Right lobe of liver (tissue), 6 donors: ENCODE results near the gene COMMD1. TPM values are rescaled to one million over a fixed set of nuclear protein-coding genes. Genes with fewer than 3 reads are reported as not detected.

Experiments
- ATAC-seq, 4 donors: fragments of 200-7000 bp; cut with Tn5 transposase; one replicate each; pipeline ENCODE4 v1.9.1; 2020; ENCODE audit warnings: mild to moderate bottlenecking in 4 of 4, moderate library complexity in 4 of 4
- DNase-seq, 3 donors: peaks; one replicate each; pipeline ENCODE4 v3.0.0-alpha.2; 2020
- H3K27ac ChIP-seq, 3 donors: fragments of 200-600 bp; one replicate each; pipeline ENCODE4 v1.8.0; 2022
- H3K27me3 ChIP-seq, 2 donors: fragments of 200-600 bp; one replicate each; pipeline ENCODE4 v1.8.0; 2022
- H3K36me3 ChIP-seq, 4 donors: fragments of 200-600 bp; sonication (generic) in 1 of 4; one replicate each; pipeline versions ENCODE4 v1.5.1 to v1.8.0; 2017 to 2022; ENCODE audit warnings: control low read depth in 1 of 4
- H3K4me1 ChIP-seq, 4 donors: fragments of 200-600 bp; sonication (generic) in 1 of 4; one replicate each; pipeline versions ENCODE4 v1.5.1 to v1.8.0; 2017 to 2022; ENCODE audit warnings: control low read depth in 1 of 4
- H3K4me3 ChIP-seq, 3 donors: fragments of 200-600 bp; one replicate each; pipeline ENCODE4 v1.8.0; 2022
- H3K9me3 ChIP-seq, 4 donors: fragments of 200-600 bp; sonication (generic) in 1 of 4; one replicate each; pipeline versions ENCODE4 v1.5.1 to v1.8.0; 2017 to 2022; ENCODE audit warnings: control low read depth in 1 of 4
- CTCF ChIP-seq, 4 donors: fragments of 200-600 bp in 3 of 4; fragments of 450-650 bp in 1 of 4; IDR thresholded peaks; one replicate each; pipeline versions ENCODE4 v1.5.1 to v1.8.0; 2016 to 2022; ENCODE audit warnings: antibody characterized with exemption in 4 of 4, mild to moderate bottlenecking in 2 of 4
- POLR2A ChIP-seq: fragments of 450-650 bp; IDR thresholded peaks from one replicate; pipeline ENCODE4 v1.6.1; 2017; ENCODE audit warnings: antibody characterized with exemption, mild to moderate bottlenecking
- WGBS: methylation state at CpG from one replicate; pipeline ENCODE4 v1.1.6; 2018; ENCODE audit warnings: low coverage, low lambda C conversion rate; ENCODE audit not compliant: insufficient coverage; ENCODE audit errors: missing lambda C conversion rate; 5-methylcytosine and 5-hydroxymethylcytosine counted together
- intact Hi-C, 2 donors: fragments of 100-400 bp; cut with DNase I; formaldehyde crosslinking; loops; one replicate each; pipeline versions ENCODE4 v1.11.2 to v1.14.1; 2022
- total RNA-seq, 6 experiments: library from RNA; depleted of rRNA in 2 of 6; stranded (reverse); fragments of >200 nt in 2 of 6; fragmentation: NEBNext Ultra II Directional in 3 of 6; extraction: Animal tissue kit (Norgen Biotek cat#: 25700) in 3 of 6; gene quantifications; one replicate each; pipeline versions ENCODE4 v1.1.0 to v1.2.4, GENCODE V29; 2016 to 2023
- donor health status: DM: no; HTN: yes; CAD: no.
- donor health status: DM: no; HTN: no; CAD: no.
- donor health status: DM: no; HTN: no; CAD: no.
- donor health status: DM: no; HTN: yes; CAD: no.
- donor health status: DM: no; HTN: yes; CAD: no.

Gene COMMD1
- total RNA-seq, 6 experiments from 2014 or later: 17.2 to 21.6 (median 18.7) TPM

DNA sequence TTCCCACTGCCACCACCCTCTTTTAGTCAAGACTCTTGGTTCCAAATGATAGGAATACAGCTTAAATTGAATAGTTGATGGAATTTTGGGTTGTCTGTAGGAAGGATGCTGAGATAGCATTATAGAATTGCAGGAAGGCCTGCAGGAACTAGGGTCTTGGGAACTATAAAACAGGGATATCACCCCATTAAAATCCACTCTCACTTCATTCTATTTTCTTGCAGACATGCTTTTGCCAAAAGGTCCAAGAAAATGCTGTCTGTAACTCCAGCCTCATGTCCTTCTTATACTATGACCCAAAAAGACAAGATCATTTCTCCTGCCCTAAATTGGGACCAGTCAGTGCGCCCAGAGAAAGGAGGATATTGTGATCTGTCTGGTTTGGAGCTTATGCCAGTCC lies 89.1 kb downstream of the COMMD1 start:
- DNase-seq: no peak
- intact Hi-C loops: no loop called here

GRCh38 chr2:61995065-61995464 lies 89.6 kb downstream of the COMMD1 start:
- WGBS: 41% methylated on average over 4 of the region's 4 CpGs
- H3K36me3 ChIP-seq: no peaks in the 10 kb centered on the region
- no peak overlapping the region for H3K27ac ChIP-seq
- no peaks in the 10 kb centered on the region for H3K4me1 ChIP-seq
- no peak for DNase-seq
- intact Hi-C loops: loop anchor here in 1 of 2 donors (5.0 kb wide), 1 partner anchor 417 kb away; no protein-coding TSS in a partner anchor
- no peaks in the 10 kb centered on the region for H3K27me3 ChIP-seq
- no peak for TF ChIP-seq CTCF (IDR thresholded peaks at IDR 0.05)
- TF ChIP-seq POLR2A: no peak
- H3K4me3 ChIP-seq: no peak overlapping the region
- H3K9me3 ChIP-seq: no peaks in the 10 kb centered on the region
- ATAC-seq: no peak

More for the DNA sequence above, 89.1 kb downstream of the COMMD1 start:
- no peak overlapping the region for H3K4me3 ChIP-seq
- ATAC-seq: no peak
- no peak overlapping the region for H3K27ac ChIP-seq
- no peaks in the 10 kb centered on the region for H3K9me3 ChIP-seq
- H3K4me1 ChIP-seq: peaks cover 0 to 3% (median 0%) of the 10 kb centered on the region in 4 donors
- WGBS: 89% methylated on average over 1 of the region's 1 CpG
- H3K27me3 ChIP-seq: no peaks in the 10 kb centered on the region
- H3K36me3 ChIP-seq: no peaks in the 10 kb centered on the region
- no peak for TF ChIP-seq CTCF (IDR thresholded peaks at IDR 0.05)
- no peak for TF ChIP-seq POLR2A

DNA sequence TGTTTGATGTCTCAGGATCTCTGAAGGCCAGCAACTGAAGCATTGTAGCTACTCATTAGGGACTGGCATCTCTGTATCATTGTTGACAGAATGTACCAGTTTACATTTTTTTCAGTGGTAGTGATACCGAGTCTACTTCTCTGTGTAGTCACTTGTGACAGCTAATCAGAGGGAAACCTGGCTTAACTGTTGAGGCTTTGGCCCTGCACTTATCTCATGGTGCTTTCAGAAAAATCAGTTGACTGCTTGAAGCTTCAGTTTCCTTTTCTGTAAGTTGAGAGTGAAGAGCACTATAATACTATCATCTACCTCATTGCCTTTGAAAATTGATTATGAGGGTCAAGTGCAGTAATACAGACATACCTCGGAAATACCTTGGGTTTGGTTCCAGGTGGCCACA lies 90.0 kb downstream of the COMMD1 start:
- Histone ChIP-seq H3K4me1 (no peaks in the 10 kb centered on the region), H3K36me3 (no peaks in the 10 kb centered on the region), H3K27ac (no peak overlapping the region), H3K9me3 (no peaks in the 10 kb centered on the region), H3K27me3 (no peaks in the 10 kb centered on the region), H3K4me3 (no peak overlapping the region)
- TF ChIP-seq POLR2A (no peak), CTCF (IDR thresholded peaks at IDR 0.05) (no peak)
- no peak for DNase-seq
- ATAC-seq: no peak
- WGBS: 71% methylated on average over 1 of the region's 2 CpGs
- intact Hi-C loops: loop anchor here in 1 of 2 donors (5.0 kb wide), 1 partner anchor 417 kb away; no protein-coding TSS in a partner anchor

- DNase-seq (no peak), ATAC-seq (no peak)
- no peaks in the 10 kb centered on the region for H3K9me3 ChIP-seq
- TF ChIP-seq CTCF (IDR thresholded peaks at IDR 0.05) (no peak), POLR2A (no peak)
- H3K4me1 ChIP-seq: no peaks in the 10 kb centered on the region
- no peak overlapping the region for H3K27ac ChIP-seq
- H3K4me3 ChIP-seq: no peak overlapping the region
- intact Hi-C loops: loop anchor here in 1 of 2 donors (5.0 kb wide), 1 partner anchor 414 kb away; no protein-coding TSS in a partner anchor
- WGBS: 78% methylated on average over 4 of the region's 8 CpGs
- peaks cover 0 to 8% (median 0%) of the 10 kb centered on the region in 4 donors for H3K36me3 ChIP-seq
- H3K27me3 ChIP-seq: no peaks in the 10 kb centered on the region
These were observed 93.0 kb downstream of the COMMD1 start for GRCh38 chr2:61998426-61998825.

GRCh38 chr2:62000538-62000937 lies 95.1 kb downstream of the COMMD1 start:
- intact Hi-C loops: no loop called here

More at GRCh38 chr2:62000538-62000937, 95.1 kb downstream of the COMMD1 start:
- no peak for DNase-seq
- no peak for TF ChIP-seq CTCF (IDR thresholded peaks at IDR 0.05)
- no peak for TF ChIP-seq POLR2A
- 96% methylated on average over 5 of the region's 5 CpGs for WGBS
- Histone ChIP-seq H3K4me3 (no peak overlapping the region), H3K4me1 (no peaks in the 10 kb centered on the region), H3K27ac (no peak overlapping the region), H3K27me3 (no peaks in the 10 kb centered on the region), H3K36me3 (peaks cover 0 to 8% (median 0%) of the 10 kb centered on the region in 4 donors), H3K9me3 (no peaks in the 10 kb centered on the region)
- ATAC-seq: no peak
